Hematopoietic multipotent progenitor cell treated with erythropoietin and hydrocortisone succinate and interleukin-3 and kit ligand, for 4 days (in vitro differentiated cells): Measurements from ENCODE around the gene LRRC75B.
"Not testable (repeated sequence)": the region's sequence is repeated elsewhere in the genome, so short reads cannot be mapped to it uniquely, and the experiment has no call there.

Experiments
- DNase-seq: peaks from one replicate; pipeline ENCODE4 v3.0.0-alpha.2; 2015

Gene LRRC75B, protein sequence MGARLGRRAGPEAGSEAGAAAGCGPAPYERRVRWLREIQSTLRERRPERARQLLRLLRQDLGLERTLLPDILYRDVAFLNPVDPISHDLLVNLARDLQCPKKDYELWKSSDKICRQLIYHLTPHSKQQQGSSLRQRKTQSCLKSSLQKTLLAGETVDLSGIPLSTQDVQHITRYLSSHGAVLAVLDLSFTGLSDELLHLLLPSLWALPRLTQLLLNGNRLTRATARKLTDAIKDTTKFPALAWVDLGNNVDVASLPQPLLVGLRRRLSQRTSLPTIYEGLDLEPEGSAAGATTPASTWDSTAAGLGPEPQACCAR

DNA sequence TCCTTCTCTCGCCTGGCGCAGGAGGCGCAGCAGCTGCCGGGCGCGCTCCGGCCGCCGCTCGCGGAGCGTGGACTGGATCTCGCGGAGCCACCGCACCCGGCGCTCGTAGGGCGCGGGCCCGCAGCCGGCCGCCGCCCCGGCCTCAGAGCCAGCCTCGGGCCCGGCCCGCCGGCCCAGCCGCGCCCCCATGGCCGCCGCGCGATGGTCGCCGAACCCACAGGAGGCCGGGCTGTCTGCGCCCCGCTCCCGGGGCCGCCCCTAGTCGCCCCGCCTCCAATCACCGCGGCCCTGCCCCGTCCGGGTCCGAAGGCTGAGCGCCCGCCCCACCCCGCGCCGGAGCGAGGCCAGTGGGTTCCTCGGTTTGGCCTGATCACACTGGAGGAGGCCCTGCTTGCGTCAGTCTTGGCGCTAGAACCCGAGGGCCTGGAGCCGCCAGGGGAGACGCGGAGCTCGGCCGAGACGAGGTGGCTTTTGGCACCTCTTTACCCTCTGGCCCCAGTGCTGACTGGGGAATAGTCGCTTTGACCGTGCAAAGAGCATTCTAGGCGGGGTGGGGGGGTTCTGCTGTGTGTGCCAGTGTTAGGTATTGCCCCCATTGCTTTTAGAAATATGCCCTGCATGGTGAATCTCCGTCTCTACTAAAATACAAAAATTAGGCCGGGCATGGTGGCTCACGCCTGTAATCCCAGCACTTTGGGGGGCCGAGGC, at the start of gene LRRC75B:
TSS of gene LRRC75B (minus strand) at position 223 of the 708 bp plus-strand sequence. CDS start at position 189, 34 bp downstream.
- peak; percentile 94 for DNase-seq

DNA sequence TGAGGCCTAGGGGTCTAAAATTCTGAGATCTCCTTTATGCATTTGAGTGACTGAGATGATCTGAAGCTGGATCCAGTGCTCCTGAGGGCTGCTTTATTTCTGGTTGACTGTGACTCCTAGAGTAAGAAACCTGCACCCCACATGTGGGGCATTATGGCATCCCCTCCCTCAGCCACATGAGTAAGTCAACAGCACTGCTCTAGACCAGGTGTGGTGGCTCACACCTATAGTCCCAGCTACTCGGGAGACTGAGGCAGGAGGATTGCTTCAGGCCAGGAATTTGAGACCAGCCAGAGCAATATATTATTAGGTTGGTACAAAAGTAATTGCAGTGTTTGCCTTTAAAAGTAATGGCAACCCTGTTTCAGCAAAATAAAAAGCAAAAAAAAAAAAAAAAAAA, 49.4 kb upstream of the LRRC75B start:
- DNase-seq = not testable (repeated sequence)

DNA sequence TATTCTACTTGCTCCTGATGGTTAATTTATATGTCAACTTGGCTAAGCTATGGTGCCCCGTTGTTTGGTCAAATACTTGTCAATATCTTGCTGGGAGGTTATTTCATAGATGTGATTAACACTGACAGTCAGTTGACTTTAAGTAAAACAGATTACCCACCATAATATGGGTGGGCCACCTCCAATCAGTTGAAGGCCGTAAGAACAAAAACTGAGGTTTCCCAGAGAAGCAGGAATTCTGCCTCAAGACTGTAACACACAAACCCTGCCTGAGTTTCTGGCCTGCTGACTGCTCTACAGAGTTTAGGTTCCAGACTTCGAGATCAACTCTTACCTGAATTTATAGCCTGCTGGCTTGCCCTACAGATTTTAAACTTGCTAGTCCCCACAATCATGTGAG, 43.6 kb upstream of the LRRC75B start:
- DNase-seq = not testable (repeated sequence)

DNA sequence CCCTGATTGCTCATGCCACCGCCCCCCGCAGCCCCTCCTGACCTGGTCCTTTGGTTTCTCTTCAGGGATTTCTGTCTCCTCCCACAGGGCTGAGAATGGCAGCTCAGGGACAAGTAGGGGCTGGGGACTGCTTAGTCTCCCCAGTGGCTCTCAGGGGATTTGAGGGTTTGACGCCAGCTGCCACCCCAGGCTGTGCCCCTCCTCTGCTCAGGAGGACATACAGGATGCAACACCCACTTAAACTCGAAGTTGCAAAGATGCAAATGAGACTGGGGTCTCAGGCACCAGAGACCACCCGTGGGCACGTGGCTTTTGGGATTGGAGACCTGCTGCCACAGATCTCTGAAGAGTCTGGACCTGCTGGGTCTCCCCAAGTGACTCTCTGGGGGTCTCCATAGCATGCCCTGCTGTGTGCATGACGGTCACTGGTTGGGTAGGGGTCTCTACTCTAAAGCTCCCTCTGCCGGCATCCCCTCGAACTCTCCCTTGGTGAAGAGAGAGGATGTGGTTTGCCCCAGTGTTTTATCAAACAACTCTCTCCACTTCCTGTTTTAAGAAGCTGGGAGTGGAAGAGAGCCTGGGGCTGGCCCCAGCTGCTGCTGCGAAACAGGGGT, 42.0 kb upstream of the LRRC75B start:
- DNase-seq = peak; percentile 72

DNA sequence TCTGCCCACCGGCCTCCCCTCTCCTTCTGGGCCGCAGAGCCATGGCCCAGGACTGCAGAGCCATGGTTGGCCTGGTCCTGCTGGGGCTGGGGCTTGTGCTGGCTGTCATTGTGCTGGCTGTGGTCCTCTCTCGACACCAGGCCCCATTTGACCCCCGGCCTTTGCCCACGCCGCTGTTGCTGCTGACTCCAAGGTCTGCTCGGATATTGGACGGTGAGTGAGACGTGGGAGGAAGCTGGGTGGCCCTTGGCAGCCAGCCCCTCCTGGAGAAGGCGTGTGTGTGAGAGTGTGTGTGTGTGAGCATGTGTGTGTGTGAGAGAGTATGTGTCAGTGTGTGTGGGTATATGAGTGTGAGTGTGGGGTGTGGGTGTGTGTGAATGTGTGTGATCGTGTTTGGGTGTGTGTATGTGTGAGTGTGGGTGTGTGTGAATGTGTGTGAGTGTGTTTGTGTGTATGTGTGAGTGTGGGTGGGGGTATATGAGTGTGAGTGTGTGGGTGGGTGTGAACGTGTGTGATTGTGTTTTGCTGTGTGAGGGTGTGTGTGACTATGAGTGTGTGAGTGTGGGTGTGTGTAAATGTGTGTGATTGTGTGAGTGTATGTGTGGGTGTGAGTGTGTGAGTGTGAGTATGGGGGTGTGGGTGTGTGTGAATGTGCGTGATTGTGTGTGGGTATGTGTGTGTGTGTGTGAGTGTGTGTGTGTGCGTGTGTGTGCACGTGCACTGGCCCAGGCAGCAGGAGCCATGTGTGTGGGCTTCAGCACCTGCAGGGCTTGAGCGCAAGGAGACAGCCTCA, 40.6 kb upstream of the LRRC75B start:
- peak; percentile 37 for DNase-seq

DNA sequence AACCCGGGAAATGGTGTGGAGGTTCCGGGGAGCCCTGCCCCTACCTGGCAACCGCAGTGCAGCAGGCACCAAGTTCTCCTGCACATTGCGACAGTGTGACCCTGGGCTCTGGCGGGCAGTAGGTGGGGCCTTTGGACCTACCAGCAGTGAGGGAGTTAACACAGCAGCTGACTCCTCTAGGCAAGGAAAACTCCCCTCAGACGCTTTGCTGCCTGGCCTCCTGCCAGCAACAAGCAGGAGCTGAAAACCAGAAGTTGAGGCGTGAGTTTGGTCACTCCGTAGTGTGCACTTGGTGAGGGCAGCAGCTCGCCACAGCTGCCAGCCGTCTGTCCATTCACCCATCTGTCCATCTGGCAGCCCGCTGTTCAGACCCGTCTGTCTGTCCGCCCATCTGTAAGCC, 39.8 kb upstream of the LRRC75B start:
- peak; percentile 67 for DNase-seq

DNA sequence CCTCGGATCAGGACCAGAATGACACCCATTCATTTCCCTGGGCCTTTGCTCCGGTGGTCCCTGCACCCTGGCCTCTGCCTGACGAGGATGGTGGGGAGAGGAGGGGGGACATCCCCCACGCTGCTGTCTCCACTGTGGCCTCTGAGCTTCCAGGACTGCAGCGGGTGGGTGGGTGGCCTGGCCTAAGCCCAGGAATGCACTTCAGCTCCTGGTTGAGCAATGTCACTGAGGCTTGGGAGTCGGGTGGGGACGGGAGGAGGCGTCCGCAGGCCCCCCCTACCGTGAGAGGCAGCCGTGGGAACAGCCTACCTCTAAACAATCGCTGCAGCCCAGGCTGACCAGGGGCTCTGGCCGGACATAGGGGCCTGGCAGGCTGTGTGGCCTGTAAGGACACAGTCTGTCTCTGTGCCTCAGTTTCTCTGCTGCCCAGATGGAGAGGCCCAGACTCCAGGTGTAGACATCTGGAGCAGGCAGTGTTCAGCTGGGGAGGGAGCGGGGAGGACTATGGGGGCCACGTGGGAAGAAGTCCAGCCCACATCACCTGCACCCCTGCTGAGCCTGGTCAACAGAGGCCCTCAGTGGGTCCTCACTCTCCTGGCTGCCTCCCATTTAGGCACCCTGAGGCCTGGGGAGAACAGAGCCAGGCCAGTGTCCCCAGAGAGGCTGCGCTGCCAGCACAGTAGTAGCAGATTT, 38.7 kb upstream of the LRRC75B start:
- not testable (repeated sequence) for DNase-seq

DNA sequence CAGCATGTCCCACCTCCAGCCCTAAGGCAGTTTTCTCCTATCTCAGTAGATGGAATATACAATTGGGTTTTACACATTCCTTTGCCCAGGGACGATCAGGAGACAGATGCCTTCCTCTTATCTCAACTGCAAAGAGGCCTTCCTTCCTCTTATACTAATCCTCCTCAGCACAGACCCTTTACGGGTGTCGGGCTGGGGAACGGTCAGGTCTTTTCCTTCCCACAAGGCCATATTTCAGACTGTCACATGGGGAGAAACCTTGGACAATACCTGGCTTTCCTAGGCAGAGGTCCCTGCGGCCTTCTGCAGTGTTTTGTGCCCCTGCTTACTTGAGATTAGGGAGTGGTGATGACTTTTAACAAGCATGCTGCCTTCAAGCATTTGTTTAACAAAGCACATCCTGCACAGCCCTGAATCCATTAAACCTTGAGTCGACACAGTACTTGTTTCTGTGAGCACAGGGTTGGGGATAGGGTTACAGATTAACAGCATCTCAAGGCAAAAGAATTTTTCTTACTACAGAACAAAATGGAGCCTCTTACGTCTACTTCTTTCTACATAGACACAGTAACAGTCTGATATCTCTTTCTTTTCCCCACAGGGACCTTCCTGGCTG, 38.0 kb upstream of the LRRC75B start:
- peak; percentile 54 for DNase-seq

DNA sequence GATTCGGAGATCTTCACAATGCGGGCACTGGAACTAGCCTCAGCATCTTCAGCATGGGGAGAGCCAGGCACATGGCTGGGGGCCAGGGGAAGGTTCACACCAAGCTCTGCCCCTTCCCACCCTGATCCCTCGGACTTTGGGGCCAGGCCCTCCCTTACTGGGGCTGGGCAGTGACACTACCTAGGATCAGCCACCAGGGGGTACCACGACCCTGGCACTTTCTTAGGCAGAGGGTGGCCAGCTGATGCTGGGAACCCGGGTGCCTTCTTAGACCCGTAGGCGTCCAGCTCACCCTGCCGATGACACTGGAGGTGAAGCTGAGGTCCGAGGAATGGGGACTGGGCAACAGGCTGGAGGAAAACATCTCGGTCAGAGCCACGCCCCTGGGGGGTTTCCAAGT, 36.2 kb upstream of the LRRC75B start:
- DNase-seq = peak; percentile 56

DNA sequence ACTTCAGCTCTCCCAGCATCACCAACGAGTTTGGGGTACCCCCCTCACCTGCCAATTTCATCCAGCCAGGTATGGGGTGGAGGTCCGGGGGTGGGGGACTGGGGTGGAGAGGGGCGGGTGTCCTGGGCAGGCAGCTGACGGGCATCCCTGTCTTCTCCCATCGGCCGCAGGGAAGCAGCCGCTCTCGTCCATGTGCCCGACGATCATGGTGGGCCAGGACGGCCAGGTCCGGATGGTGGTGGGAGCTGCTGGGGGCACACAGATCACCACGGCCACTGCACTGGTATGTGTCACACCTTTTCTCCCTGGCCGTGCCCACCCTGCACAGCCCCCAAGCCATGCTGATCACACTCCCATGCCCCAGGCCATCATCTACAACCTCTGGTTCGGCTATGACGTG, 35.0 kb upstream of the LRRC75B start:
- not testable (repeated sequence) for DNase-seq

DNA sequence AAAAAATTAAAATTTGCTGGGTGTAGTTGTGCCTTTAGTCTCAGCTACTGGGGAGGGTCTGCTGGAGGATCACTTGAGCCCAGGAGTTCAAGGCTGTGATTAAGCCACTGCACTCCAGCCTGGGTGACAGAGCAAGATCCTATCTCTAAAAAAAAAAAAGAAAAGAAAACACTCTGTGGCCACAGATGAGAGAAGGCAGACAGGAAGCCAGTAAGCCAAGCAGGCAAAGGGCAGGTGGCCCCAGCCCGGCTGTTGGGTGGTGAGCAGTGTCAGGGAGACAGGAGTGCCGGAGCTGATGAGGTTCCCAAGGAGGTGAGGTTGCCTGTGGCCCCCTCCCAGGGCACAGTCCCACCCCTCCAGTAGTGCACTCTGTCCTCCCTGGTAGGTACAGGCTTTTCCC, 29.7 kb upstream of the LRRC75B start:
- DNase-seq = peak; percentile 69

DNA sequence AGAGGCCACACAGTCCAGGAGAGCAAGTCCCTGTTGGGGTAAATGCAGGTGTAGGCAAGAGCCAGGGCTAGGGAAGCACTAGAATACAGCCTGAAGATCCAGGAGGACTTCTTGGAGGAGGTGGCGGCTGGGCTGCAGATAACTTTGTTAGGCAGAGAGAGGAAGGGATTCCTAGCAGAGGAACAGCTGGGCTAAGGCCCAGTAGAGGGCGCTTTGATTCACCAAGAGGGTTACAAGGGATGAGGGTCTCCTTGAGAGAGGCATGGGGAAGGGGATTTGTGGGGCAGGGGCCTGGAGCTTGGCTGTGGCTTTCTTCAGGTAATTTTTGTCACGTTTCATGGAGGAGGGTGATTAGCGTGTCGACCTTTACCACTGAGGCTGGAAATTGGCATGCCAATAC, 28.4 kb upstream of the LRRC75B start:
- not testable (repeated sequence) for DNase-seq

DNA sequence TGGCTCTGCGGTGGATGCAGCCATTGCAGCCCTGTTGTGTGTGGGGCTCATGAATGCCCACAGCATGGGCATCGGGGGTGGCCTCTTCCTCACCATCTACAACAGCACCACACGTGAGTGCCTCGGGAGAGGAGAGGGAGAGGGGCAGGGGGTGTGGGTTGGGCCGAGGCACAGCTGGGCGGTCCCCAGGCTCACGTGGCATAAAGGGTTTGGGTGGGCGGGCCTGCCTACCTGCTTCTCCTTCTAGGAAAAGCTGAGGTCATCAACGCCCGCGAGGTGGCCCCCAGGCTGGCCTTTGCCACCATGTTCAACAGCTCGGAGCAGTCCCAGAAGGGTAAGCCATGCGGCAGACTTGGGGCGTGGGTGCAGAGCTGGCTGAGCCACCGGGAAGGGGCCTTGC, 21.9 kb upstream of the LRRC75B start:
- DNase-seq = not testable (repeated sequence)

DNA sequence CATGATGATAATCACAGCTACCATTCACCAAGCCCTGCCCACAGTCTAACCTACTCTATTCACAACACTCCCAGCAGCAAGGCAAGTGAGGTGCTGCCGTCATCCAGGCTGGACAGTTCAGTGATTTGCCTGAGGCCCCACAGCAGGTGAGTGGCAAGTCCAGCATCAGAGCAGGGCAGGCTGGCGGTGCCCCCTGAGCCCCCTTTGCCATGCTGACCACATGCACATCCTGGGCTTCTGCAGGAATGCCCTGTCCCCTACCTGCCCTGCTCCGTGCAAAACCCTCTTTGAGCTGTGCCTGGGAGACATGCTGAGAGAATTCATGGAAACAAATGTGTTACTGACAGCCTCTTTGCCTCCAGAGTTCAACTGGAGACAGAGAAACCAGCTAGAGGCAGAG, 17.0 kb upstream of the LRRC75B start:
- DNase-seq = not testable (repeated sequence)

DNA sequence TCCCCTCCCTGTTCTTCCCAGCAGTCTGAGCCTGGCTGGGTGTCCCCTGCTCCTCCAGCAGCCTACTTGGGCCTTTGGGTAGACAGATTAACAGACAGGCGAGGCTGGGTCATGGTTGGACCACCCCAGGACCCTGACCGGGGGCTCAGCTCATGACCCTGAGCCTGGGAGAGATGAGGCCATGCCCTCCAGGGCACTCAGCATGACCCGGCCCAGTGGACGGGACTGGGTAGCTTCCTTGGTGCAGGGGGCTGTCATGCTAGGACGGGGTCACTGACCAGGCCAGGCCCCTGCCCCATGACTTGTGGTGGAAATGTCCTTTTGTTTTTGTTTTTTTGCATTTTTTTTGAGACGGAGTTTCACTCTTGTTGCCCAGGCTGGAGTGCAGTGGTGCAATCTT, 15.5 kb upstream of the LRRC75B start:
- not testable (repeated sequence) for DNase-seq

DNA sequence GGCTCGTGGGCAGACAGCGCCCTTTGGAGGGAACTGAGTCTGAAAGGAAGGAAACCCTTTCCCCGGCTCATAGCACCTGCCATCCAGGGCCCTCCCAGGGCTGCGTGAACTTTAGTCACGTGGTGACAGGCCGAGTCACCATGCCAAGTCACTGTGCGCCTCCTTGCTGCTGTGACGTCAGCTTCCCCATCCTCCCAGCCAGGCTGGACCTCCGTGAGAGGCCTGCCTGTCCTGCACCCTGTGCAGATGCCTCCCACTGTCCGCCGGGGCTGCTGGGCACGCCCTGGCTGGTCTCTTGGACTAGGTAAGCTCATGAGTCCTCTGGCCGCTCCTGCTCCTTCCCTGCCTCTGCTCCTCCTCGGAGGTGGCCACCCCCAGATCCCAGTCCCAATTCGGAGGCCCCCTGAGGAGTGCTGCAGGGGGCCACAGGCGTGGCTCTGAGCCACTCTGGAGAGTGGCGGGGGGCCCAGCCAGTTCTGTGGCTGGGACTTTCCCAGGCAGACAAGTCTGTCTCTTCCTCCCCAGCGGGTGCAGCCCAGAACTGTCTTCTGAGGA, 14.6 kb upstream of the LRRC75B start:
- DNase-seq = peak; percentile 79

DNA sequence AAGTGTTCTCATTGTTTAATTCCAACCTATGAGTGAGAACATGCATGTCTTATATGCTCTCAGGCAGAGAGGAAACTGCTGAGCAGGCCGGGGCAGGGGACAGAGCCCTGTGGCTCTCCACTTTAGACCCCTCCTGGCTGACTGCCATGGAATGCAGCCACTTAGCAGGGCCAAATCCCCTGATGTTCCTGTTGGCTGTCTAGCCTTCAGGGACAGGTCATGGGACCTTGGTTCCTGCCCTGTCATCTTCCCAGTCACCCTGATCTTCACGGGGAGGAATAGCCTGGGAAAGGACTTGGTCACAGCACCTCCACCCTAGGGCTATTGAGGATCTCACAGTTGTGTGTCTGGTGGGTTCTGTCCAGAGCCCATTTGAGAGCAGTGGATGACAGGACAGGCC, 13.5 kb upstream of the LRRC75B start:
- DNase-seq = not testable (repeated sequence)

DNA sequence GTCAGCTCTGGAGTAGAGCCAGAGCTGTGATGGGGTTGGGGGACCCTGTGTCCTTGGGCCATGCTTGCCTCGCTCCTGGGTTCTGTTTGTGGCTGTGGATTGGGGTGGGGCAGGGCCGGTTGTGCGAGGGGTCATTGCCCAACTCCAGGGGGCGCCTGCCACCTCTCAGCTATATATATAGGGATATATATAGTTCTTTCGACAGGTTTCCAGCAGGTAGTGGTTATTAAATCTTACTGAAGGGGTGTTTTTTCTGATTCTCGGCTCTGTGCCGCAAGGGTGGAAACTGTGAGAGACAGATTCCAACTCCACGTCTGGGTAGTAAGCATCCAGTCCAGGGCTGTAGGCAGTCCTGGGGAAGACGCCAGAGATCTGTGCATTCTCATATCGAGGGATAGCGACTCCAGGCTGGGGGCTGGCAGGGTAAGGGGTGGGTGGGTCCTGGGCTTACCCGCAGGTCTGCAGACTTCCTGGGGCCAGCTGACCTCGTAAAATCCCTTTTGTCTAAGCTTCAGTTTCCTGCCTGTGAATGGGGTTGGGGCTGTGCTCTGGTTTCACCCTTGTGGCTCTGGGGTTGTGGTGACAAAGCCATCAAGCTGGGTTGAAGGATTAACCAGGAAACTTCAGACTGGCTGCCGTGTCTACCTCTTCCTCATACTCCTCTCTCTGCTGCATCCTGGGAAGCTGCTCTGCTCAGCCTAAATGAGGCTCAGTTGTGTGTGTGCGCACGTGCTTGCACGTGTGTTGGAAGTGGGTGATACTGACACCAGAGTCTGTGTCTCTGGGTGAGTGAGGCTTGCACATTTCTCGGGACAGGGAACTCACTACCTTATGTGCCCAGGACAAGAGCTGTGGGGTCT, 11.1 kb upstream of the LRRC75B start:
- DNase-seq = peak; percentile 64

DNA sequence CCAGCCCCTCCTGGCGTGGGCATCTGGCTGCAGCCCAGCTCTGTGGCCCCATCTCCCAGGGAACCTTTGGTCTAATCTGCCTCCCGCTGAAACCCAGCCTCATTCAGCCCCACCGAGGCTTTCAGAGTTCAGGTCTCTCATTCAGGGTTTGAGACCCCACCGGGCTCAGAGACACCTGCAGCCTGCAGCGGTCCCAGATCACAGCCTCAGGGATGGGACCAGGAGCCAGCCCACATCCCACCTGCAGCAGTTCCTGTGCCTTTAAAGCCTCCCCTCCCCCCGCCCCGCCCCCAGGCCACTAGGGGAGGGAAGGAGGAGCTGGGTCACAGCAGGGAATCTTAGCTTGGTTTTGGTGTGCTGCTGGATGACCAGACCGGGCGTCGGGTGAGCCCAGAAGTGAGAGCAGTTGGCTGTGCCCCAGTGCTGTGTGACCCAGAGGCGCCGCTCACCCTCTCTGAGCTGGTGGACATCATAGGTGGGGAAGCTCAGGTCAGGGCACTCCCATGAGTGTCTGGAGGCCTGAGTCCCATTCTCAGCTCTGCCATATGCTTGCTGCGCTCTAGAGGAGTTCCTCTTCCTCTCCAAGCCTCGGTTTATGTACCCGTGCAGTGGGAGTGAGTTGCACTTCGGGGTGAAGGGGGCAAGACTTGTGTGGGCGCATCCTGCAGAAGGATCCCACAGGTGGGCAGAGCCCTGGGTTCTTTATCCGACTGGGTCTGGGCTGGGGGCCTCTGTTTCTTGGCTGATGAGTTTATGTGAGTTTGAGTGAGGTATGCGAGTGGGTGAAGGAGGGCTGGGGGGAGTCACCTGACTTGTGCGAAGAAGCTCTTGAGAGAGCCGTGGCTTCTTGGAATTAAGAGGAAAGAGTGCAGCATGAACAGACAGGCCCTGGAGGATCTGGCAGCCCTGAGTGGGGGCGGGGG, 10.2 kb upstream of the LRRC75B start, which contains the start of gene GGT1:
TSS of gene GGT1 (plus strand) at position 347 of the 923 bp plus-strand sequence. CDS start 7,889 bp downstream, outside the sequence.
- DNase-seq = peak; percentile 44
